DMS 273 (cell line): ENCODE results near the gene TSPAN17.

ENCODE experiments used
- DNase-seq: peaks from one replicate; lab custom pipeline; 2025; ENCODE audit not compliant: unreplicated experiment; lab: John Stamatoyannopoulos, UW

TSPAN17 gene

GRCh38 chr5:176639981-176640380, 7.3 kb upstream of the TSPAN17 start:
- peak; percentile 97 for DNase-seq

- DNase-seq: peak; percentile 53
Observed at GRCh38 chr5:176640616-176641015, 6.7 kb upstream of the TSPAN17 start.

GRCh38 chr5:176642675-176643490, 4.4 kb upstream of the TSPAN17 start:
- no peak for DNase-seq

GRCh38 chr5:176643491-176644219, 3.6 kb upstream of the TSPAN17 start:
- no peak for DNase-seq

- no peak for DNase-seq
Observed at GRCh38 chr5:176644294-176644693, 3.0 kb upstream of the TSPAN17 start.

GRCh38 chr5:176644878-176645670, 2.2 kb upstream of the TSPAN17 start:
- peak; percentile 49 for DNase-seq

- no peak for DNase-seq
Observed at GRCh38 chr5:176646049-176646706, 1.1 kb upstream of the TSPAN17 start.

- DNase-seq: no peak
Observed at GRCh38 chr5:176646707-176647029, 616 bp upstream of the TSPAN17 start.

- DNase-seq: peak; percentile 79
Observed at GRCh38 chr5:176647843-176648473, 674 bp downstream of the TSPAN17 start.

- no peak for DNase-seq
Observed at GRCh38 chr5:176648474-176649194, 1.4 kb downstream of the TSPAN17 start.

- DNase-seq: peak; percentile 67
Observed at GRCh38 chr5:176650354-176650884, 3.1 kb downstream of the TSPAN17 start.

- DNase-seq: peak; percentile 75
Observed at GRCh38 chr5:176651472-176651980, 4.2 kb downstream of the TSPAN17 start.

- peak; percentile 96 for DNase-seq
Observed at GRCh38 chr5:176652136-176652535, 4.9 kb downstream of the TSPAN17 start.

GRCh38 chr5:176653401-176654385, 6.4 kb downstream of the TSPAN17 start:
- peak; percentile 93 for DNase-seq

GRCh38 chr5:176654856-176655255, 7.6 kb downstream of the TSPAN17 start:
- DNase-seq: no peak

- no peak for DNase-seq
Observed at GRCh38 chr5:176656467-176656990, 9.2 kb downstream of the TSPAN17 start.

GRCh38 chr5:176658007-176658599, 10.8 kb downstream of the TSPAN17 start:
- peak; percentile 91 for DNase-seq
